ENCODE results near the gene TEX52.

The TEX52 gene

GRCh38 chr12:2829275-2829674, 27.6 kb downstream of the TEX52 start:
- no peak for DNase-seq

DNA sequence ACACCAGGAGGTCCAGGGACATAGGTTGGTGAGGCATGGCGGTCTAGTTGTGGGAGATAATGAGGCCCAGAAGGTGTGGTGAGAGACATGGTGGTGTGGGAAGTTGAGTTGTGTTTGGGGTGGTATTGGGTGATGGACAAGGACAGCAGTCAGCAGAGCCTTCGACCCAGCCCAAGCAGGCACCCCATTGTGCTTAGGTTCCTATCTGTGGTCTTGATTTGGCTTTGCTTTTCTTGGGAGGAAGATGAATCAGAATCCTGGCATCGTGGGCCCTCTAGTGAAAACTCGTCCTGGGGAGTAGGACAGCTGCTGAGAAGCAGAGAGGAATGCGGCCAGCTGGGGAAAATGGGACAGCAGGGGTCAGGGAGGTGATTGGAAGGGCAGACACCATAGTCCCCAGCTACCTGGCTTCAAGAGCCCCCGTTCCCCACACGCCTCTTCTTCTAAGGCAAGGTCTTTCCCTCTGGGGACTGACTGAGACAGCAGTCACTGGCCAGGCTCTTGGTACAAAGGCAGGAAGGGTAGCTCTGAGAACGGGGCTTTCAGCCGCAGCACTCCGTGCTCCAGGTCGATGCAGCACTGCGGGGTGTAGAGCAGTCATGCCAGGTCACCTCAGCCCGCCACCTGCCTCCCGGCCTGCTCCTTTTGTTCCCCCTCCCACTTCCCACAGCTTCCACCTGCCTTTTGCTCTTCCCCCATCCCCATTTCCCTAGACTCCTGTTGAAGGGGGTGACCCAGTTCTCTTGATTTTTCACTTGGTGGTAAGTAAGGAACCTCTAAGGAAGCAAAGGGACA, 29.9 kb downstream of the TEX52 start:
- DNase-seq, result peak in 1 of 14 donors; percentile 47

- no peak for DNase-seq
Measured at GRCh38 chr12:2826036-2826435, 30.8 kb downstream of the TEX52 start.

DNA sequence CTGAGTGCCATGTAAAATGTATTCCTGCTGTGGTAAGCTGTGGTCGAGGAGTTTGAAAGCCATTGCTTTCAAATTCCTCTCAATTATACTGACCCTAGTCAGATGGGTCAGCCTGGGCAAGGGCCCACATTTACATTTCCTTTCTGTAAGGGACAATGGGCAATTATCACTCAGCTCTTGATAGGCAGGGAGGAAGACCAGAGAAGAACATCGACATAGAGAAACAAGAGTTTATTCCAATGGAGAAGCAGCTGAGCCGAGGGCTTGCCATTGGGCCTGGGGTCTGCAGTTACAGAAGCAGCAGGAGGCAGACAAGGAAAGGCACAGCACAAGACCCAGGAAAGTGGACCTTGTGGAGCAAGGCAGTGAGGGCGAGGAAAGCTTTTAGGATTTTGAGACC, 31.7 kb downstream of the TEX52 start:
- no peak for DNase-seq

DNA sequence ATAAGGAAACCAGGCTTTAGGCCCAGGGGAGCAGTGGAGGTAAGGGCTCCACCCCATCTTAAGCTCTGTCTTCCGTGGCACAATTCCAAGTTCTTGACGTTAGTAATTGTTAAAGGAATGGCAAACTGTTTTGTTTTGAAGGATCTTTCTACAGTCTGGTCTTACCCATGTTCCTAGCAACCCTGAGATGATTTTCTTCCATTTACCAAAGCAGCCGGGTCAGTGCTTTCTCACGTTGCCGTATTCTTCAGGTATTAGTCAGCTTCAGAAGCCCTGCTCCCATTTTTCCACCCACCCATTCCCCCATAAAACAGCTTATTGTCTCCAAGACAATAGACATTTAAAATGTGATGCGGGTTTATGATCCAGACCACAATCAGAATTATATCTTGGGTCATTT, 32.3 kb downstream of the TEX52 start:
- DNase-seq, result no peak

DNA sequence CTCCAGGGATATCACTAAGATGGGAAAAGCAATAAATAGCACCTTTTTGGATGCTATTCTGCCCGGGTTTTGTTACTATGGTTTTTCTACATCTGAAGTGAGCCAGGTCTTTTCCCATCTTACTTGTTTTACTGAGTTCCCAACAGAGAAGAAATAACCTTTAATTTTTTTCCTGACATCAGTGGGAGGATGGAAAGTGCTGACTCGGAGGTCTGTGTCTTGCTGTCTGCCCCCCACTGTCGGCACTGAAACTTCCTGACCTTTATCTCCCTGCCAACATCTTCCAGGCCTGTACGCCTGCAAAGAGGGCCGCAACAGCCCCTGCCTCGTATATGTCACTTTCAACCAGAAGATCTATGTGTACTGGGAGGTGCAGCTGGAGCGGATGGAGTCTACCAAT, 33.4 kb downstream of the TEX52 start:
- no peak for DNase-seq

- DNase-seq, result no peak
Measured at GRCh38 chr12:2820432-2820831, 36.4 kb downstream of the TEX52 start.

GRCh38 chr12:2819810-2820209, 37.0 kb downstream of the TEX52 start:
- no peak for DNase-seq

- peak in 1 of 14 donors; percentile 59 for DNase-seq
Measured at GRCh38 chr12:2813214-2814185, 43.3 kb downstream of the TEX52 start.

- peak; percentile 82 to 100 (median 99) for DNase-seq
Measured at GRCh38 chr12:2812290-2813213, 44.3 kb downstream of the TEX52 start, which contains the start of gene ITFG2. ITFG2 (plus strand) TSS chr12:2812668; CDS start chr12:2812761, 93 bp downstream.

- no peak for DNase-seq
Measured at GRCh38 chr12:2811801-2812200, 45.0 kb downstream of the TEX52 start.

DNA sequence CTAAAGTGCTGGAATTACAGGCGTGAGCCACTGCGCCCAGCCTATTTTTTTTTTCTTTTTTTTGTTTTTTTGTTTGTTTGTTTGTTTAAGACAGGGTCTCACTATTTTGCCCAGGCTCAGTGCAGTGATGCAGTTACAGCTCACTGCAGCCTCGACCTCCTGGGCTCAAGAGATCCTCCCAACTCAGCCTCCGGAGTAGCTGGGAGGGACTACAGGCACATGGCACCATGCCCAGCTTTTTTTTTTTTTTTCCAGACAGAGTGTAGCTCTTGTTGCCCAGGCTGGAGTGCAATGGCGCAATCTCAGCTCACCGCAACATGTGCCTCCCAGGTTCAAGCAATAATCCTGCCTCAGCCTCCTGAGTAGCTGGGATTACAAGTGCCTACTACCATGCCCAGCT, 50.1 kb downstream of the TEX52 start:
- no peak for DNase-seq

DNA sequence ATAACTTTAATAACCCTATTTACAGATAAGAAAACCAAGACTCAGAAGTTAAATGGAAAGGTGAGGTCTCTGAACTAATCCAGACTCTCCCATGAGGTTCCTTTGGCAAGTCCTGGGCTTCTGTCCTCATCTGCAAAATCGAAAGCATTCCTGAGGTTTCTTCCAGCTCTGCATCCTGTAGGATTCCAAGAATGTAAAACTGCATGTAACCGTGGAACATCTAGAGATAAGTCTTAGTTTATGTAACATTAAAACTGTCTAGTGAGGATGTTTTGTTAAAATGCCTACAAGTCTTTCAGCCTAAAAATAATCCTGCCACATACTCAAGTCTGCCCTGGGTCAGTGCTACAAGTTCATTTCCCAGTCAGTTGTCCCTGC, 51.7 kb downstream of the TEX52 start:
- DNase-seq, result no peak

- DNase-seq, result peak in 7 of 14 donors; percentile 8 to 66 (median 30)
Measured at GRCh38 chr12:2804393-2805142, 52.3 kb downstream of the TEX52 start.

- DNase-seq, result no peak
Measured at GRCh38 chr12:2803635-2804392, 53.0 kb downstream of the TEX52 start.

DNA sequence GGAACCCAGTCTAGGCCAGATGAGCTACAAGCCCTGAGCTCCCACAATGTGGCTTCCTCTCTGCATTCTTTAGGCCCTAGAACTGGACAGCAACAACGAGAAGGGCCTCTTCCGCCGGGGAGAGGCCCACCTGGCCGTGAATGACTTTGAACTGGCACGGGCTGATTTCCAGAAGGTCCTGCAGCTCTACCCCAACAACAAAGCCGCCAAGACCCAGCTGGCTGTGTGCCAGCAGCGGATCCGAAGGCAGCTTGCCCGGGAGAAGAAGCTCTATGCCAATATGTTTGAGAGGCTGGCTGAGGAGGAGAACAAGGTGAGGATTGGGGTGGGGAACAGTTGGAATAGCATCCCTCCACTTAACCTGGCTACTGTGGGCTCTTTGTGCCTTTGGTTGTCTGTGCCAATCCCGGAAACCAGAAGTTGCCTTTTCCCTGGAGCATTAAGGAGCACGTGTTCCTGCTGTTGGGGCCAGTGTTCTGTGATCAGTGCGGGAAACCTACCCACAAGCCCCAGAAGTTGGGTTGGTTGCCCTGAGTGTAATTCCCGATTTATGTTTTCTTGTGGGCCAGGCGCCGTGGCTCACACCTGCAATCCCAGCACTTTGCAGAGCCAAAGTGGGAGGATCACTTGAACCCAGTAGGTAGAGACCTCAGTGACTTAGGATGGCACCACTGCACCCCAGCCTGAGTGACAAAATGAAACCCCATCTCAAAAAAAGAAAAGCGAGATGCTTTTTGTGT, 55.6 kb downstream of the TEX52 start:
- peak in 4 of 14 donors; percentile 9 to 89 (median 32) for DNase-seq

DNA sequence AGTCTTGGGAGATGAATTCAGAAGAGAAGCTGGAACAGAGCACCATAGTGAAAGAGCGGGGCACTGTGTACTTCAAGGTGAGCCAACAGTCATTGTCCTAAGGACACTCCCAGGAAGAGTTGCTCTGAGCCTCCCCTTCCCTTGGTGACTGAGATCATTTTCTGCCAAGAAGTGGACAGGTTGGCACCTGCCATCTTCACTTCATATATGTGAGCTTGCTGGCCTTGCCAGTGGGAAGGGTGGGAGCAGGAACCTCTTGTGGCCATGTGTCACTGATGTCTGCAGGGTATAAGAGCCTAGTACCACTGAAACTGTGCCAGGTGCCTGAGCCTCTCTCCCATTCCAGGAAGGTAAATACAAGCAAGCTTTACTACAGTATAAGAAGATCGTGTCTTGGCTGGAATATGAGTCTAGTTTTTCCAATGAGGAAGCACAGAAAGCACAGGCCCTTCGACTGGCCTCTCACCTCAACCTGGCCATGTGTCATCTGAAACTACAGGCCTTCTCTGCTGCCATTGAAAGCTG, 56.7 kb downstream of the TEX52 start:
- no peak for DNase-seq
